Cardiac muscle cell (in vitro differentiated cells and primary cell): ENCODE results near the gene FRRS1. TPM values are rescaled to one million over a fixed set of nuclear protein-coding genes. Genes with fewer than 3 reads are reported as not detected.
"Not testable (repeated sequence)": the region's sequence is repeated elsewhere in the genome, so short reads cannot be mapped to it uniquely, and the experiment has no call there.

Source experiments
- DNase-seq, 2 donors: peaks; one replicate each; pipeline versions ENCODE4 v3.0.0 to v3.0.0-alpha.2; 2010 to 2017; ENCODE audit warnings: low read depth in 1 of 2, low spot score in 1 of 2
- H3K27ac ChIP-seq: fragments of 200-600 bp; sonication (generic); 2 replicates; pipeline ENCODE4 v1.5.1; 2016
- H3K27me3 ChIP-seq: fragments of 200-600 bp; sonication (generic); 2 replicates; pipeline ENCODE4 v1.6.0; 2016; ENCODE audit warnings: control low read depth
- H3K36me3 ChIP-seq: fragments of 200-600 bp; sonication (generic); 2 replicates; pipeline ENCODE4 v1.5.1; 2016; ENCODE audit warnings: control low read depth
- H3K4me1 ChIP-seq: fragments of 200-600 bp; sonication (generic); 2 replicates; pipeline ENCODE4 v1.8.1; 2017; ENCODE audit warnings: low read depth, mild to moderate bottlenecking, mixed run types
- H3K4me3 ChIP-seq: fragments of 200-600 bp; sonication (generic); 2 replicates; pipeline ENCODE4 v1.5.1; 2016; ENCODE audit warnings: mild to moderate bottlenecking
- H3K9me3 ChIP-seq: fragments of 200-600 bp; sonication (generic); 2 replicates; pipeline ENCODE4 v1.5.1; 2017; ENCODE audit warnings: low read depth, mild to moderate bottlenecking, control low read depth
- polyA plus RNA-seq: library from polyadenylated mRNA; unstranded; fragments of >200 nt; fragmentation: Nextera tagmentation; extraction: Ambion mirVana; gene quantifications from 2 replicates; pipeline ENCODE4 v1.2.1, GENCODE V29; 2016
- total RNA-seq: library from RNA; depleted of rRNA; stranded (reverse); fragments of >200 nt; gene quantifications from 2 replicates; pipeline ENCODE4 v1.2.3, GENCODE V29; 2016
- TF ChIP-seq, protein P1 (sequence below): IDR thresholded peaks from 2 replicates; pipeline ENCODE4 v1.5.1; 2012; ENCODE audit warnings: low read depth, mild to moderate bottlenecking, low read length

The FRRS1 gene
- total and polyA plus RNA-seq, 2 experiments from 2014 or later: 3.7 to 5.5 TPM

DNA sequence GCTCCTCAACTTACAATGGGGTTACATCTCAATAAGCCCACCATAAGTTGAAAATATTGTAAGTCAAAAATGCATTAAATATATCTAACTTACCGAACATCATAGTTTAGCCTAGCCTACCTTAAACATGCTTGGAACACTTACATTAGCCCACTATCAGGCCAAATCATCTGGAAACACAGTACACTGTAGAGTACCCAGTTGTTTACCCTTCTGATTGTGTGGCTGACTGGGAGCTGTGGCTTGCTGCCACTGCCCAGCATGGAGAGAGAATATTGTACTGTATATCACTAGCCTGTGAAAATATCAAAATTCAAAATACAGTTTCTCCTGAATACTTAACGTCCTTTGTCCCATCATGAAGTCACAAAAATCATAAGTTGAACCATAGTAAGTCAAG lies 40.4 kb upstream of the FRRS1 start:
- no peak for DNase-seq
- Histone ChIP-seq H3K4me1 (peaks cover 5% of the 10 kb centered on the region), H3K27ac (no peak overlapping the region), H3K27me3 (no peaks in the 10 kb centered on the region), H3K4me3 (no peak overlapping the region), H3K36me3 (no peaks in the 10 kb centered on the region), H3K9me3 (no peaks in the 10 kb centered on the region)
- TF ChIP-seq, protein P1, sequence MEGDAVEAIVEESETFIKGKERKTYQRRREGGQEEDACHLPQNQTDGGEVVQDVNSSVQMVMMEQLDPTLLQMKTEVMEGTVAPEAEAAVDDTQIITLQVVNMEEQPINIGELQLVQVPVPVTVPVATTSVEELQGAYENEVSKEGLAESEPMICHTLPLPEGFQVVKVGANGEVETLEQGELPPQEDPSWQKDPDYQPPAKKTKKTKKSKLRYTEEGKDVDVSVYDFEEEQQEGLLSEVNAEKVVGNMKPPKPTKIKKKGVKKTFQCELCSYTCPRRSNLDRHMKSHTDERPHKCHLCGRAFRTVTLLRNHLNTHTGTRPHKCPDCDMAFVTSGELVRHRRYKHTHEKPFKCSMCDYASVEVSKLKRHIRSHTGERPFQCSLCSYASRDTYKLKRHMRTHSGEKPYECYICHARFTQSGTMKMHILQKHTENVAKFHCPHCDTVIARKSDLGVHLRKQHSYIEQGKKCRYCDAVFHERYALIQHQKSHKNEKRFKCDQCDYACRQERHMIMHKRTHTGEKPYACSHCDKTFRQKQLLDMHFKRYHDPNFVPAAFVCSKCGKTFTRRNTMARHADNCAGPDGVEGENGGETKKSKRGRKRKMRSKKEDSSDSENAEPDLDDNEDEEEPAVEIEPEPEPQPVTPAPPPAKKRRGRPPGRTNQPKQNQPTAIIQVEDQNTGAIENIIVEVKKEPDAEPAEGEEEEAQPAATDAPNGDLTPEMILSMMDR: no peak

DNA sequence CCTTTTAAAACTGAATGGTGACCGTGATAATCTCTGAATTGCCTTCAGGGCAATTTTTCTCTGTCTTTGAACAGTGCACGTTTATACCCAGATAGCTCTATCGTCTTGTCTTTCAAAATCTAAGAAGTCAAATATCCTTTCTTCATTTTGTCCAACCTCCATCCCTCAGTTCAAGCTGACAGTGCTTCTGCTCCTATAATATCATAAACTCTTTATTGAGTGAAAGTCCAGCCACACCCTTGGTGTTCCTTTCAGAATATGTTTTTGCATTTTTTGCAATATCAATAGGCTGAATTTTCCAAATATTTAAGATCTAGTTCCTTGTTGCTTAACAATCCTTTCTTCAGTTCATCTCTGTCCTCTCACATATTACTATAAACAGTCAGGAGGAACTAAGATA lies 35.1 kb upstream of the FRRS1 start:
- Histone ChIP-seq H3K27me3 (no peaks in the 10 kb centered on the region), H3K9me3 (no peaks in the 10 kb centered on the region), H3K4me1 (no peaks in the 10 kb centered on the region), H3K27ac (no peak overlapping the region), H3K4me3 (no peak overlapping the region), H3K36me3 (no peaks in the 10 kb centered on the region)
- DNase-seq: no peak
- TF ChIP-seq, protein P1: no peak

DNA sequence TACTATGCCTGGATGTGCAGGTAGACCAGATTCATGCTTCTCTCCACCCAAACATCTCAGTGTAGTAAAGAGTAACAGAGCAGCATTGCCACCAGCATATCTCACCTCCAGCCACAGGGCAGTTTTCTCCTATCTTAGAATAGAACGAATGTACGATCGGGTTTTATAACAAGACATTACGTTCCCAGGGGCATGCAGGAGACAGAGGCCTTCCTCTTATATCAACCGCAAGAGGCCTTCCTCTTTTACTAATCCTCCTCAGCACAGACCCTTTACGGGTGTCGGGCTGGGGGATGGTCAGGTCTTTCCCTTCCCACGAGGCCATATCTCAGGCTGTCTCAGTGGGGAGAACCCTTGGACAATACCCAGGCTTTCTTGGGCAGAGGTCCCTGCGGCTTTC lies 27.4 kb upstream of the FRRS1 start:
- not testable (repeated sequence) for H3K9me3 ChIP-seq, H3K4me1 ChIP-seq, H3K27me3 ChIP-seq, H3K36me3 ChIP-seq, H3K4me3 ChIP-seq, H3K27ac ChIP-seq, DNase-seq

DNA sequence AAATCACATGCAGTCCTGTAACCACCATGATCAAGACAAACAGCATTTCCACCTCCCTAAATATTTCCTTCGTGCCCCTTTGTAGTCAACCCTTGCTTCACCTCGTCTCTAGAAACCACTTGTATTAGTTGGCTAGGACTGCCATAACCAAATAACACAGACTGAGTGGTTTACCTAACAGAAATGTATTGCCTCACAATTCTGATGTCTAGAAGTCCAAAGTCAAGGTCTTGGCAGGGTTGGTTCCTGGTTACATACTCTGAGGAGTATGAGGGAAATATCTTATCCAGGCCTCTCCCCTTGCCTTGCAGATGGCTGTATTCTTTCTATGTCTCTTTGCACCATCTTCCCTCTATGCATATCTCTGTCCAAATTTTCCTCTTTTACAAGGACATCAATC lies 23.3 kb upstream of the FRRS1 start:
- Histone ChIP-seq H3K4me3 (no peak overlapping the region), H3K27me3 (no peaks in the 10 kb centered on the region)
- TF ChIP-seq, protein P1: no peak

DNA sequence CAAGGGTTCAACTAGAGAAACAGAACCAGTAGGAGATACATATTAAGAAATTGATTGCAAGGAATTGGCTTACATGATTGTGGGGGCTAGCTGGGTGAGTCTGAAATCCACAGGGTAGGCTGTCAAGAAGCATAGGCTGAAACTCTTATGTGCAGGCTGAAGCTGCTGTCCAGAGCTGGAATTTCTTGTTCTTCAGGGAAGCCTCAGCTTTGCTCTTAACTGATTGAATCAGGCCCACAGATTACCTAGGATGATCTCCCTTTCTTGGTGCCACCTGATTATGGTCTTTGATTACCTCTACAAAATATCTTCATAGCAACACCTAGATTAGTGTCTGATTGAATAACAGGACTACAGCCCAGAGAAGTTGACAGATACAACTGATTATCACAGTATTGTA lies 22.5 kb upstream of the FRRS1 start:
- Histone ChIP-seq H3K27me3 (no peaks in the 10 kb centered on the region), H3K27ac (no peak overlapping the region), H3K4me3 (no peak overlapping the region), H3K4me1 (peaks cover 7% of the 10 kb centered on the region), H3K36me3 (no peaks in the 10 kb centered on the region), H3K9me3 (no peaks in the 10 kb centered on the region)
- TF ChIP-seq, protein P1: no peak
- DNase-seq: no peak

More for the DNA sequence above, 23.3 kb upstream of the FRRS1 start:
- Histone ChIP-seq H3K4me1 (no peaks in the 10 kb centered on the region), H3K9me3 (no peaks in the 10 kb centered on the region), H3K27ac (no peak overlapping the region), H3K36me3 (no peaks in the 10 kb centered on the region)
- no peak for DNase-seq

DNA sequence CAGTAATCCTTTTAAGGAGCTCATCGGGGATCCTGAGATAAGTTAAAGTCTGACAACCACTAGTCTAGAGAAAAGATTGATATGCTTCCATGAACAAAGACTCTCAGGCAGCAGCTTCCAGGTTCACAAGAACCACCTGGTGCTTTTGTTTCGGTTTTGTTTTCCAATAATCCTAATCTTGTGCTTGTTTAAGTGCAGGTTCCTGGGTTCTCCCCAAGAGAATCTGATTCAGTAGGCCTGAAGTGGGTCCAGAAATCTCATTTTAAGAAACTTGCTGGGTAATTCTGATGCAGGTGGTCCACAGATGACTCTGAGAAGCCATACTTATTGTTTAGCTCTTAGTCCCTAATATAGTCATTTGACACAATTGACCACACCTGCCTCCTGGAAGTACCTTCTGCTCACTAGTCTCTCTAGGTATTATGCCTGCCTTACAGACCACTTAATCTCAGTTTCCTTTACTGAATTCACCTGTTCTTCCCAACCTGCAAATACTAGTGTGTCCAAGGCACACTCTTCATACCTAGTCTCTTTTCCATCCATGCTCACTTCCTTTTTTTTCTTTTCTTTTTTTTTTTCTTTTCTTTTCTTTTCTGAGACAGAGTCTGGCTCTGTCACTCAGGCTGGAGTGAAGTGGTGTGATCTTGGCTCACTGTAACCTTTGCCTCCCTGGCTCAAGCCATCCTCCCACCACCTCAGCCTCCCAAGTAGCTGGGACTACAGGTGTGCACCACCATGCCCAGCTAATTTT lies 20.5 kb upstream of the FRRS1 start:
- TF ChIP-seq, protein P1: no peak
- Histone ChIP-seq H3K4me1 (peaks cover 8% of the 10 kb centered on the region), H3K36me3 (no peaks in the 10 kb centered on the region), H3K27ac (no peak overlapping the region), H3K4me3 (no peak overlapping the region), H3K9me3 (no peaks in the 10 kb centered on the region), H3K27me3 (no peaks in the 10 kb centered on the region)
- DNase-seq: no peak
